Endothelial cell of umbilical vein (primary cell): ENCODE results near the gene EFCAB10. TPM values are rescaled to one million over a fixed set of nuclear protein-coding genes. Genes with fewer than 3 reads are reported as not detected.

Source experiments
- BruUV-seq: library from RNA; stranded (reverse); fragments of 400-500 nt; replicated peaks from 2 replicates; lab custom pipeline; 2021; lab: Mats Ljungman, UMichigan
- CTCF ChIA-PET: fragments of 300-600, 350-600 bp; sonication (Branson Sonifier 250); formaldehyde crosslinking; loops from one replicate; lab custom pipeline; 2021; ENCODE audit warnings: antibody characterized with exemption, inconsistent platforms; lab: Charles Lee
- POLR2A ChIA-PET: fragments of 300-600, 350-600 bp; sonication (Branson Sonifier 250); formaldehyde crosslinking; loops from one replicate; lab custom pipeline; 2021; ENCODE audit warnings: antibody characterized with exemption, inconsistent platforms; lab: Charles Lee
- DNase-seq: peaks from one replicate; pipeline ENCODE4 v3.0.0-alpha.2; 2011; ENCODE audit warnings: low read depth, low spot score
- FAIRE-seq: peaks from 2 replicates; lab custom pipeline; 2011; peaks lifted over from hg19 to GRCh38; lab: Jason Lieb, UNC
- H2AFZ ChIP-seq: 2 replicates; pipeline ENCODE4 v1.6.0; 2012; ENCODE audit warnings: low read depth, low read length, control low read depth, inconsistent platforms
- H3K27ac ChIP-seq: 2 replicates; pipeline ENCODE4 v1.5.1; 2011; ENCODE audit warnings: low read depth, mild to moderate bottlenecking, control low read depth, low read length, moderate library complexity; ENCODE audit not compliant: insufficient read depth
- H3K27me3 ChIP-seq, 2 experiments: 2 replicates each; pipeline versions ENCODE4 v1.6.0 to v1.6.1; 2011; ENCODE audit warnings: low read length in 2 of 2, mixed read lengths in 1 of 2; ENCODE audit not compliant: control insufficient read depth in 2 of 2, insufficient read depth in 2 of 2
- H3K36me3 ChIP-seq, 2 experiments: 2 replicates in 1 of 2; 3 replicates in 1 of 2; pipeline ENCODE4 v1.5.1; 2011; ENCODE audit warnings: low read length in 2 of 2, mild to moderate bottlenecking in 1 of 2, moderate library complexity in 1 of 2; ENCODE audit not compliant: control insufficient read depth in 2 of 2, insufficient read depth in 2 of 2; ENCODE audit errors: extremely low read depth in 1 of 2
- H3K4me1 ChIP-seq: 3 replicates; pipeline ENCODE4 v1.5.1; 2011; ENCODE audit warnings: mild to moderate bottlenecking, low read length; ENCODE audit not compliant: control insufficient read depth, insufficient read depth; ENCODE audit errors: extremely low read depth
- H3K4me2 ChIP-seq: 2 replicates; pipeline ENCODE4 v1.6.1; 2011; ENCODE audit warnings: low read length, control low read depth, mixed read lengths; ENCODE audit not compliant: insufficient read depth
- H3K4me3 ChIP-seq, 3 experiments: fragments of 200-600 bp in 1 of 3; sonication (generic), shearing (Covaris generic) in 1 of 3; replicated peaks in 1 of 3; 2 replicates each; pipeline ENCODE4 v1.5.1; 2011 to 2016; ENCODE audit warnings: control low read depth in 3 of 3, low read length in 3 of 3, mild to moderate bottlenecking in 2 of 3, inconsistent platforms in 1 of 3, low read depth in 1 of 3, moderate library complexity in 1 of 3; ENCODE audit not compliant: insufficient read depth in 1 of 3
- H3K79me2 ChIP-seq: 2 replicates; pipeline ENCODE4 v1.6.0; 2012; ENCODE audit warnings: low read length, inconsistent platforms; ENCODE audit not compliant: control insufficient read depth, insufficient read depth
- H3K9ac ChIP-seq: replicated peaks from 2 replicates; pipeline ENCODE3; 2011; ENCODE audit warnings: low read length, control low read depth; ENCODE audit not compliant: insufficient read depth; ENCODE audit errors: extremely low read depth
- H3K9me1 ChIP-seq: replicated peaks from 3 replicates; pipeline ENCODE4 v1.6.0; 2011; ENCODE audit warnings: mild to moderate bottlenecking, low read length; ENCODE audit not compliant: control insufficient read depth, insufficient read depth; ENCODE audit errors: extremely low read depth
- H3K9me3 ChIP-seq: replicated peaks from 2 replicates; pipeline ENCODE4 v1.5.1; 2012; ENCODE audit warnings: low read length, inconsistent platforms; ENCODE audit not compliant: control insufficient read depth, insufficient read depth
- H4K20me1 ChIP-seq: replicated peaks from 2 replicates; pipeline ENCODE3; 2011; ENCODE audit warnings: mild to moderate bottlenecking, low read length; ENCODE audit not compliant: control insufficient read depth, insufficient read depth; ENCODE audit errors: extremely low read depth
- CTCF ChIP-seq, 2 donors: IDR thresholded peaks; 1 replicate in 1 of 2; 2 replicates in 1 of 2; pipeline ENCODE4 v1.5.1; 2011; ENCODE audit warnings: low read length in 2 of 2, mild to moderate bottlenecking in 2 of 2, moderate library complexity in 2 of 2, control low read depth in 1 of 2, inconsistent platforms in 1 of 2, low read depth in 1 of 2; ENCODE audit not compliant: insufficient read depth in 1 of 2; ENCODE audit errors: extremely low read depth in 1 of 2
- EZH2 ChIP-seq: IDR thresholded peaks from 2 replicates; pipeline ENCODE4 v1.6.1; 2012; ENCODE audit warnings: borderline replicate concordance, low read depth, mild to moderate bottlenecking, moderate library complexity, low read length, inconsistent platforms; ENCODE audit not compliant: severe bottlenecking
- FOS ChIP-seq: IDR thresholded peaks from 2 replicates; pipeline ENCODE4 v1.6.1; 2011; ENCODE audit warnings: mild to moderate bottlenecking, low read length, moderate library complexity, borderline replicate concordance; ENCODE audit not compliant: insufficient read depth
- GATA2 ChIP-seq: IDR thresholded peaks from 2 replicates; pipeline ENCODE4 v1.7.0; 2011; ENCODE audit warnings: low read depth, mild to moderate bottlenecking, moderate library complexity, mixed read lengths, low read length; ENCODE audit not compliant: insufficient read length, insufficient read depth
- JUN ChIP-seq: IDR thresholded peaks from 2 replicates; pipeline ENCODE4 v1.6.1; 2011; ENCODE audit warnings: borderline replicate concordance, low read depth; ENCODE audit not compliant: insufficient read length, insufficient read depth
- MYC ChIP-seq: IDR thresholded peaks from one replicate; pipeline ENCODE4 v1.6.1; 2011; ENCODE audit warnings: mild to moderate bottlenecking, low read depth, low read length
- POLR2A ChIP-seq: IDR thresholded peaks from 2 replicates; pipeline ENCODE4 v1.6.1; 2012; ENCODE audit warnings: low read depth, mild to moderate bottlenecking, control low read depth, low read length
- POLR2AphosphoS5 ChIP-seq: IDR thresholded peaks from 2 replicates; pipeline ENCODE4 v1.6.1; 2012; ENCODE audit warnings: low read depth, mild to moderate bottlenecking, control low read depth, low read length, moderate library complexity; ENCODE audit not compliant: insufficient read depth
- dilution Hi-C: fragments of 300-500 bp; cut with MboI; formaldehyde crosslinking; loops from one replicate; pipeline ENCODE4 v1.15.0; 2019; ENCODE audit warnings: low sequenced_read_pairs; ENCODE audit not compliant: extremely low pct_ligation_motif_present
- intact Hi-C: fragments of 100-400 bp; cut with micrococcal nuclease; formaldehyde crosslinking; loops from one replicate; pipeline ENCODE4 v1.10.0; 2022
- polyA plus RNA-seq, 4 experiments: library from polyadenylated mRNA; depleted of rRNA in 3 of 4; stranded (reverse) in 3 of 4; unstranded in 1 of 4; fragments of >200 nt; gene quantifications; 2 replicates each; pipeline versions ENCODE4 v1.2.1 to v1.2.3, GENCODE V29; 2011 to 2012; ENCODE audit warnings: missing spikeins in 1 of 4
- total RNA-seq: library from RNA; stranded (reverse); gene quantifications from 2 replicates; pipeline ENCODE4 v1.2.3, GENCODE V29; 2021
- TF ChIP-seq, protein P1 (sequence below): IDR thresholded peaks from 2 replicates; pipeline ENCODE4 v1.6.1; 2011; ENCODE audit not compliant: insufficient read depth, insufficient read length

The EFCAB10 gene
- total and polyA plus RNA-seq, 2 donors (not counting 3 experiments of a cell fraction or from before 2014, with no cell fraction given) = not detected

GRCh38 chr7:105590793-105591192, 9.5 kb upstream of the EFCAB10 start:
- Histone ChIP-seq H3K4me2 (no peak overlapping the region), H3K9ac (no peak overlapping the region), H3K9me1 (no peaks in the 10 kb centered on the region), H3K27me3 (no peaks in the 10 kb centered on the region), H3K27ac (no peak overlapping the region), H3K4me1 (peaks cover 8% of the 10 kb centered on the region), H2AFZ (no peak overlapping the region), H3K36me3 (no peaks in the 10 kb centered on the region), H3K79me2 (no peaks in the 10 kb centered on the region), H4K20me1 (no peaks in the 10 kb centered on the region), H3K9me3 (no peaks in the 10 kb centered on the region), H3K4me3 (no peak overlapping the region)
- TF ChIP-seq, protein P1, sequence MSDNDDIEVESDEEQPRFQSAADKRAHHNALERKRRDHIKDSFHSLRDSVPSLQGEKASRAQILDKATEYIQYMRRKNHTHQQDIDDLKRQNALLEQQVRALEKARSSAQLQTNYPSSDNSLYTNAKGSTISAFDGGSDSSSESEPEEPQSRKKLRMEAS = no peak
- TF ChIP-seq EZH2 (no peak), POLR2A (no peak), GATA2 (no peak), MYC (no peak), CTCF (IDR thresholded peaks at IDR 0.05; ENCODE audit: extremely low read depth in 1 of 2, insufficient read depth in 1 of 2, low read depth in 1 of 2, low read length in 2 of 2) (no peak), JUN (no peak), FOS (no peak), POLR2AphosphoS5 (no peak)
- no peak for DNase-seq
- ChIA-PET CTCF (interaction anchor here (1.4 to 2.4 kb wide), 5 partner anchors 9 to 707 kb away, joined by 3 to 32 read pairs (median 5); partner anchors contain the start of genes EFCAB10 and RINT1), POLR2A (no interaction called here)
- dilution Hi-C loops (no loop called here), intact Hi-C loops (no loop called here)
- no TSS peak for BruUV-seq
- no peak for FAIRE-seq
